CD4-positive, alpha-beta T cell treated with Interleukin-12 subunit alpha and Interleukin-12 subunit beta, for 1 hour (primary cell): ENCODE data around the gene TRIM10.

Experiments used
- DNase-seq: peaks from one replicate; pipeline ENCODE4 v3.0.0-alpha.2; 2020

Gene TRIM10

GRCh38 chr6:30160785-30161531 lies at the start of gene TRIM10:
TRIM10 (minus strand) TSS chr6:30161211; CDS start chr6:30160858, 353 bp downstream.
- DNase-seq = no peak

GRCh38 chr6:30207619-30208295 lies 46.7 kb upstream of the TRIM10 start:
- DNase-seq = no peak

GRCh38 chr6:30206799-30207618 lies 46.0 kb upstream of the TRIM10 start:
- DNase-seq = no peak

- DNase-seq = no peak
These were observed 45.1 kb upstream of the TRIM10 start for GRCh38 chr6:30206152-30206551.

GRCh38 chr6:30204116-30204515 lies 43.1 kb upstream of the TRIM10 start:
- DNase-seq = no peak

GRCh38 chr6:30202366-30202765 lies 41.4 kb upstream of the TRIM10 start:
- DNase-seq = no peak

- DNase-seq = no peak
These were observed 39.7 kb upstream of the TRIM10 start for GRCh38 chr6:30200551-30201281.

- no peak for DNase-seq
These were observed 37.4 kb upstream of the TRIM10 start for GRCh38 chr6:30198166-30199084.

- DNase-seq = no peak
These were observed 35.4 kb upstream of the TRIM10 start for GRCh38 chr6:30196376-30196775.

GRCh38 chr6:30195951-30196350 lies 34.9 kb upstream of the TRIM10 start:
- DNase-seq = no peak

GRCh38 chr6:30194797-30195690 lies 34.0 kb upstream of the TRIM10 start:
- DNase-seq = no peak

GRCh38 chr6:30192076-30192475 lies 31.1 kb upstream of the TRIM10 start:
- DNase-seq = no peak

- no peak for DNase-seq
These were observed 27.5 kb upstream of the TRIM10 start for GRCh38 chr6:30188541-30188940.

- DNase-seq = no peak
These were observed 25.0 kb upstream of the TRIM10 start for GRCh38 chr6:30185846-30186484.

GRCh38 chr6:30184417-30185031 lies 23.5 kb upstream of the TRIM10 start:
- DNase-seq = no peak

- DNase-seq = no peak
These were observed 19.1 kb upstream of the TRIM10 start for GRCh38 chr6:30180145-30180544.

GRCh38 chr6:30178837-30179236 lies 17.8 kb upstream of the TRIM10 start:
- DNase-seq = no peak

GRCh38 chr6:30175765-30176164 lies 14.8 kb upstream of the TRIM10 start:
- DNase-seq = no peak

- DNase-seq = no peak
These were observed 11.7 kb upstream of the TRIM10 start for GRCh38 chr6:30172681-30173080.
